GM21619 (cell line): ENCODE measurements around the gene LELP1.
"Not testable (repeated sequence)": the region's sequence is repeated elsewhere in the genome, so short reads cannot be mapped to it uniquely, and the experiment has no call there.

Source experiments
- ATAC-seq: cut with Tn5 transposase; IDR thresholded peaks from one replicate; pipeline ENCODE4 v1.9.1; 2021; ENCODE audit not compliant: unreplicated experiment

The LELP1 gene

GRCh38 chr1:153228491-153228890 is 25.3 kb downstream of the LELP1 start:
- ATAC-seq = no peak

- ATAC-seq = not testable (repeated sequence)
Observed at GRCh38 chr1:153229076-153229829, 26.0 kb downstream of the LELP1 start.

GRCh38 chr1:153231363-153231762 is 28.1 kb downstream of the LELP1 start:
- no peak for ATAC-seq

GRCh38 chr1:153231785-153232184 is 28.6 kb downstream of the LELP1 start:
- ATAC-seq = no peak

- no peak for ATAC-seq
Observed at GRCh38 chr1:153232553-153232952, 29.3 kb downstream of the LELP1 start.

- ATAC-seq = no peak
Observed at GRCh38 chr1:153233448-153233847, 30.2 kb downstream of the LELP1 start.

GRCh38 chr1:153238527-153238926 is 35.3 kb downstream of the LELP1 start:
- ATAC-seq = no peak

GRCh38 chr1:153242160-153242559 is 38.9 kb downstream of the LELP1 start:
- ATAC-seq = no peak

GRCh38 chr1:153245466-153245865 is 42.2 kb downstream of the LELP1 start:
- no peak for ATAC-seq

- ATAC-seq = no peak
Observed at GRCh38 chr1:153246018-153246417, 42.8 kb downstream of the LELP1 start.

- ATAC-seq = no peak
Observed at GRCh38 chr1:153246825-153247224, 43.6 kb downstream of the LELP1 start.

GRCh38 chr1:153248176-153248879 is 45.1 kb downstream of the LELP1 start:
- ATAC-seq = no peak

- ATAC-seq = no peak
Observed at GRCh38 chr1:153250166-153250565, 46.9 kb downstream of the LELP1 start.

- ATAC-seq = no peak
Observed at GRCh38 chr1:153251087-153251486, 47.9 kb downstream of the LELP1 start.

GRCh38 chr1:153251562-153251961 is 48.3 kb downstream of the LELP1 start:
- ATAC-seq = no peak

GRCh38 chr1:153251988-153252387 is 48.8 kb downstream of the LELP1 start:
- no peak for ATAC-seq

GRCh38 chr1:153253076-153253475 is 49.8 kb downstream of the LELP1 start:
- ATAC-seq = no peak

- no peak for ATAC-seq
Observed at GRCh38 chr1:153253693-153254092, 50.5 kb downstream of the LELP1 start.
